Spleen (tissue), 3 donors: Measurements from ENCODE around the gene DDX31.

Experiments
- POLR2A ChIP-seq, 3 donors: fragments of 450-650 bp; IDR thresholded peaks; one replicate each; pipeline ENCODE4 v1.5.1; 2017; ENCODE audit warnings: antibody characterized with exemption in 3 of 3, mild to moderate bottlenecking in 1 of 3
- POLR2AphosphoS5 ChIP-seq, 3 donors: sonication (generic); formaldehyde crosslinking; IDR thresholded peaks; one replicate each; pipeline ENCODE4 v1.5.1; 2017; ENCODE audit warnings: antibody characterized with exemption in 3 of 3

- TF ChIP-seq POLR2A (IDR thresholded peaks at IDR 0.05) (no peak), POLR2AphosphoS5 (IDR thresholded peaks at IDR 0.05) (no peak)
These were observed 122.7 kb downstream of the DDX31 start for GRCh38 chr9:132547052-132547431.
